Smooth muscle cell (in vitro differentiated cells): ENCODE data around the gene RNASEH2B. TPM values are rescaled to one million over a fixed set of nuclear protein-coding genes. Genes with fewer than 3 reads are reported as not detected.

Experiments
- DNase-seq: peaks from one replicate; lab custom pipeline; 2025; ENCODE audit not compliant: unreplicated experiment; lab: John Stamatoyannopoulos, UW
- H2AFZ ChIP-seq: fragments of 200-600 bp; sonication (generic); 2 replicates; pipeline ENCODE4 v1.6.0; 2016; ENCODE audit warnings: antibody characterized with exemption, low read depth, mild to moderate bottlenecking
- H3F3A ChIP-seq: fragments of 200-600 bp; sonication (generic); 2 replicates; pipeline ENCODE4 v1.6.0; 2017; ENCODE audit warnings: antibody characterized with exemption, low read depth
- H3K27ac ChIP-seq: fragments of 200-600 bp; sonication (generic); 2 replicates; pipeline ENCODE4 v1.5.1; 2016; ENCODE audit warnings: low read depth, mild to moderate bottlenecking
- H3K27me3 ChIP-seq: fragments of 200-600 bp; sonication (generic); 2 replicates; pipeline ENCODE4 v1.6.1; 2016; ENCODE audit warnings: low read depth, mild to moderate bottlenecking
- H3K36me3 ChIP-seq: fragments of 200-600 bp; sonication (generic); 2 replicates; pipeline ENCODE4 v1.5.1; 2016; ENCODE audit warnings: low read depth
- H3K4me1 ChIP-seq: fragments of 200-600 bp; sonication (generic); 2 replicates; pipeline ENCODE4 v1.5.1; 2016; ENCODE audit warnings: low read depth
- H3K4me2 ChIP-seq: fragments of 200-600 bp; sonication (generic); 2 replicates; pipeline ENCODE4 v1.6.0; 2016; ENCODE audit warnings: mild to moderate bottlenecking
- H3K4me3 ChIP-seq: fragments of 200-600 bp; sonication (generic); 2 replicates; pipeline ENCODE4 v1.5.1; 2016; ENCODE audit warnings: mild to moderate bottlenecking
- H3K79me2 ChIP-seq: fragments of 200-600 bp; sonication (generic); 2 replicates; pipeline ENCODE4 v1.6.0; 2016; ENCODE audit warnings: low read depth, mild to moderate bottlenecking
- H3K9ac ChIP-seq: fragments of 200-600 bp; sonication (generic); 2 replicates; pipeline ENCODE4 v1.6.0; 2016; ENCODE audit warnings: low read depth
- H3K9me3 ChIP-seq: fragments of 200-600 bp; sonication (generic); replicated peaks from 2 replicates; pipeline ENCODE4 v1.5.1; 2016; ENCODE audit warnings: low read depth
- H4K20me1 ChIP-seq: fragments of 200-600 bp; sonication (generic); 2 replicates; pipeline ENCODE4 v1.6.0; 2016; ENCODE audit warnings: low read depth
- WGBS: methylation state at CpG from one replicate; pipeline ENCODE4 v1.1.7; 2016; ENCODE audit warnings: low lambda C conversion rate; 5-methylcytosine and 5-hydroxymethylcytosine counted together
- polyA plus RNA-seq: library from polyadenylated mRNA; unstranded; fragments of >200 nt; fragmentation: Nextera tagmentation; extraction: Ambion mirVana; gene quantifications from 2 replicates; pipeline ENCODE4 v1.2.1, GENCODE V29; 2016
- total RNA-seq: library from RNA; depleted of rRNA; stranded (reverse); fragments of >200 nt; gene quantifications from 2 replicates; pipeline ENCODE4 v1.2.3, GENCODE V29; 2014
- TF ChIP-seq, protein P1 (sequence below): fragments of 200-600 bp; sonication (generic); IDR thresholded peaks from 2 replicates; pipeline ENCODE4 v1.5.1; 2017; ENCODE audit warnings: borderline replicate concordance, mild to moderate bottlenecking, antibody characterized with exemption; ENCODE audit not compliant: insufficient read depth, poor library complexity, severe bottlenecking

The RNASEH2B gene
- total and polyA plus RNA-seq, 2 experiments from 2014 or later, result 16.1 to 18.9 TPM

DNA sequence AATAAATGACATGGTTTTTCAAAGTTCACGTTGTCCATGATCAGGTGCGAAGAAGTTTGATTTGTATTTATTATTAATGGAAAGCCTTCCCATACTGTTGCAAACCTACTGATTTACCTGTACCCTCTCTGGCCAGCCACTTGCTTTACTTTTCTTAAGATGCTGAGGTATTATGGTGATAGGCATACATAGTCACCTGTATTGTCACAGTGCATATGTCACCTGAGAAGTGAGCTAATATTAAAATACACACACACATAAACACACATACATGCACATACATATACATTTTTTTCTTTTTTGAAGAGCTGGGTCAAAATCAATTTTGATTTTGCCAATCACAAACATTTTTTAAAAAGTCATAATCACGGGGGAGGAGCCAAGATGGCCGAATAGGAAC is 72.1 kb downstream of the RNASEH2B start:
- H3K9ac ChIP-seq, result no peak overlapping the region
- no peaks in the 10 kb centered on the region for H3K4me1 ChIP-seq
- no peaks in the 10 kb centered on the region for H4K20me1 ChIP-seq
- no peak overlapping the region for H2AFZ ChIP-seq
- no peaks in the 10 kb centered on the region for H3F3A ChIP-seq
- WGBS, result 78% methylated on average over 4 of the region's 4 CpGs
- no peak overlapping the region for H3K27ac ChIP-seq
- TF ChIP-seq, protein P1, sequence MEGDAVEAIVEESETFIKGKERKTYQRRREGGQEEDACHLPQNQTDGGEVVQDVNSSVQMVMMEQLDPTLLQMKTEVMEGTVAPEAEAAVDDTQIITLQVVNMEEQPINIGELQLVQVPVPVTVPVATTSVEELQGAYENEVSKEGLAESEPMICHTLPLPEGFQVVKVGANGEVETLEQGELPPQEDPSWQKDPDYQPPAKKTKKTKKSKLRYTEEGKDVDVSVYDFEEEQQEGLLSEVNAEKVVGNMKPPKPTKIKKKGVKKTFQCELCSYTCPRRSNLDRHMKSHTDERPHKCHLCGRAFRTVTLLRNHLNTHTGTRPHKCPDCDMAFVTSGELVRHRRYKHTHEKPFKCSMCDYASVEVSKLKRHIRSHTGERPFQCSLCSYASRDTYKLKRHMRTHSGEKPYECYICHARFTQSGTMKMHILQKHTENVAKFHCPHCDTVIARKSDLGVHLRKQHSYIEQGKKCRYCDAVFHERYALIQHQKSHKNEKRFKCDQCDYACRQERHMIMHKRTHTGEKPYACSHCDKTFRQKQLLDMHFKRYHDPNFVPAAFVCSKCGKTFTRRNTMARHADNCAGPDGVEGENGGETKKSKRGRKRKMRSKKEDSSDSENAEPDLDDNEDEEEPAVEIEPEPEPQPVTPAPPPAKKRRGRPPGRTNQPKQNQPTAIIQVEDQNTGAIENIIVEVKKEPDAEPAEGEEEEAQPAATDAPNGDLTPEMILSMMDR, result no peak
- H3K9me3 ChIP-seq, result no peaks in the 10 kb centered on the region
- H3K79me2 ChIP-seq, result no peaks in the 10 kb centered on the region
- H3K27me3 ChIP-seq, result no peaks in the 10 kb centered on the region
- peak overlapping the region; percentile 57 for H3K4me2 ChIP-seq
- H3K4me3 ChIP-seq, result peak overlapping the region; percentile 38
- no peaks in the 10 kb centered on the region for H3K36me3 ChIP-seq
- DNase-seq, result no peak

DNA sequence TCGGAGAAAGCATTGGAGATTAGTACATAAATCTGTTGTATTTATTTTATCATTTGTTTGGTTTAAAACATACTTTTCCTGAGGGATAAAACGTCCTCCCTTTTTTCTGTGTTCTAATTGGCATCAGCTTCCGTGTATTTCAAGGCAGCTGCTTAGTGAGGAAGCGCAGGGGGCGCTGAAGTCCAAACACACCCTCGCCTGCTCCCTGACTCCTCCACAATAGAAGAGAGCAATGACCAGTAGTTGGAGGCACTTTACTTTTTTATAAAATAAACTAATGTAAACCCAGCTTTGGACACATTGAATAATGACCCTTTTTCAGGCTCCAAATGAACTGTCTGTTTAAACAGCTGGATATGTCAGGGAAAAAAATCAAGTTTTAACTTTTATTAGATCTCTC is 79.9 kb downstream of the RNASEH2B start:
- Histone ChIP-seq H2AFZ (no peak overlapping the region), H3K4me1 (peaks cover 5% of the 10 kb centered on the region), H3K79me2 (no peaks in the 10 kb centered on the region), H3K4me3 (no peak overlapping the region), H3K9ac (no peak overlapping the region), H3F3A (peaks cover 3% of the 10 kb centered on the region), H4K20me1 (no peaks in the 10 kb centered on the region), H3K4me2 (no peak overlapping the region), H3K27ac (no peak overlapping the region), H3K27me3 (peaks cover 20% of the 10 kb centered on the region), H3K9me3 (no peaks in the 10 kb centered on the region), H3K36me3 (no peaks in the 10 kb centered on the region)
- DNase-seq, result no peak
- WGBS, result 31% methylated on average over 6 of the region's 6 CpGs
- TF ChIP-seq, protein P1, result no peak

DNA sequence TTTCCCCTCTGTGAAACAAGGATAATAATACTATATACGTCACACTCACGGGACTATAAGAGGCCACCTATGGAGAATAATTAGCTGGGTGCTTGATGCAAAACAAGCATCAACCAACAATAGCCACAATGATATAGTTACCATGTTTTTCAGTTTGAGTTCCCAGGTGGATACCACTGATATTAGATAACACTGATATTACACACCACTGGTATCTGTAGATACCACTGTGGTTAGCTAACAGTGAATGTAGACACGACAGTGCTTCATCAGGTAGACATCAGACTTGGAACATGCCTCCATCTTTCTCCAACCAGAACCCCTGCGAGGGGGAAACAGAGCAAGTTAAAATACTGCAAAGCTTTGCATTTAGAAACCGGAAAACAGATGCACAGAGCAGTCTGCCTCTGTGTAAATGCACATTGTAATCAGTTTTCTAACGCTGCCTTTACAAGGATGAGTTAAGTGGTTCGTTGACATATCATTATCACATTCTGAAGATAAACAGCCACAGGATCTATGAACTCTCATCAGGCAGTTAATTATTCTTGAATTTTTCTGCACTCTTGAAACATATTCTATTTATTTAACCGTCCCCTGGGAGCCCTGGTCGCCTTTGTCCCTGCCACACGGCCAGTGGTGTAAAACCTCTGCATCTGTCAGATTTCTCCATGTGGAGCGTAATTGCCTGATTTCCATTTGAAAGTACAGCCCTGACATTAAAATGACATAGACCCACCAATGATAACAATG is 80.7 kb downstream of the RNASEH2B start:
- H3K27me3 ChIP-seq, result peaks cover 20% of the 10 kb centered on the region
- H3K4me3 ChIP-seq, result no peak overlapping the region
- H3K4me2 ChIP-seq, result peak overlapping the region; percentile 60
- 43% methylated on average over 11 of the region's 11 CpGs for WGBS
- no peaks in the 10 kb centered on the region for H3K36me3 ChIP-seq
- no peak for DNase-seq
- no peaks in the 10 kb centered on the region for H4K20me1 ChIP-seq
- no peak overlapping the region for H2AFZ ChIP-seq
- TF ChIP-seq, protein P1, result no peak
- no peak overlapping the region for H3K27ac ChIP-seq
- H3F3A ChIP-seq, result peaks cover 3% of the 10 kb centered on the region
- no peak overlapping the region for H3K9ac ChIP-seq
- H3K79me2 ChIP-seq, result no peaks in the 10 kb centered on the region
- no peaks in the 10 kb centered on the region for H3K9me3 ChIP-seq
- H3K4me1 ChIP-seq, result peaks cover 5% of the 10 kb centered on the region
